ENCODE measurements around the gene TBC1D24.
"Not testable (repeated sequence)": the region's sequence is repeated elsewhere in the genome, so short reads cannot be mapped to it uniquely, and the experiment has no call there.

Gene TBC1D24

GRCh38 chr16:2429034-2429770, 45.7 kb upstream of the TBC1D24 start, which contains the start of gene CCNF:
CCNF (plus strand) TSS chr16:2429447; CDS start chr16:2429482, 35 bp downstream.
- TF ChIP-seq CTCF (IDR thresholded peaks at IDR 0.05; ENCODE audit: borderline replicate concordance, control extremely low read depth, extremely low read depth, insufficient read depth, missing control alignments) = no peak
- in situ Hi-C loops (cut with MboI; ENCODE audit: low sequenced_read_pairs, unreplicated experiment) = no loop called here
- DNase-seq (ENCODE audit: low spot score) = peak; percentile 100

DNA sequence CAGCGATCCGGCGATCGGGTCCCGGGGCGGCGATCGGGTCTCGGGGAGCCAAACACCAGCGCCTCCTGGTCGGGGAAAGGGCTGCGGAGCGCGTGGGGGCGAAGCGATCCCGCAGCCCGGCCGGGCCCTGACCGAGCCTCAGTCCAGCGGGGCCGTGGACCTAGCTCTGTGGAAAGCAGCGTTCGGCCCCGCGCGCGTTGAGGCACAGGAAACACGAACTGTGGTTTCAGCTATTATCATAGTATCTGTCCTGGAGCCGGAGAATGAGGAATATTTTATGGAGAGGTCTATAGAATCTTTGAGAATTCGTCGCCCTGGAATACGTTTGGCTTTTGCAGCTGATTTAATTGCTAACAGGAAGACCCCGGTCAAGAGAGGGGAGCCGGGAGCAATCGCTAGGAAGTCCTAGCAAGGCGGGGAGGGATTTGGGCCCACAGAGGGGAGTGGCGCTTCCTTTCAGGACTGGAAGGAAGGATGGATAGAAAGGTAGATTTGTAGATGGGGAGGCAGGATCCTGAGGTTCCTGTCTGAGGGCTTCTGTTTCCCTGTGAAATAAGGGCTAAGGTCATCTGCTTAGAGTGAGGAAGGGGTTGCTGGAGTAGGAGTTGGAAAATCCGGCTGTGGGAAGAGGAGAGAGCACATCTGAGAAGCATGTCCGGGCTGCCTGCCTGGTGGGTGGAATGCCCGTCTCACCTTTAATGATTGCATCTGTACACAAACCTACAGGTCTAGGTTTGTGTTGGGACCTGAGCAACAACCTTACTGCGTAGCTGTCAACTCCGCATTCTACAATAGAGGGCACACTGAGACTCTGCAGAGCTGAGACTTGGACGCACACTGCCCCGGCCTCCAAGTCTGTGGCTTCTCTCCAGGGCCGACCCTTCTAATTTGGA, 44.9 kb upstream of the TBC1D24 start:
- in situ Hi-C loops (cut with MboI; ENCODE audit: low sequenced_read_pairs, unreplicated experiment) = no loop called here
- TF ChIP-seq CTCF (IDR thresholded peaks at IDR 0.05; ENCODE audit: borderline replicate concordance, control extremely low read depth, extremely low read depth, insufficient read depth, missing control alignments) = peak; percentile 60

DNA sequence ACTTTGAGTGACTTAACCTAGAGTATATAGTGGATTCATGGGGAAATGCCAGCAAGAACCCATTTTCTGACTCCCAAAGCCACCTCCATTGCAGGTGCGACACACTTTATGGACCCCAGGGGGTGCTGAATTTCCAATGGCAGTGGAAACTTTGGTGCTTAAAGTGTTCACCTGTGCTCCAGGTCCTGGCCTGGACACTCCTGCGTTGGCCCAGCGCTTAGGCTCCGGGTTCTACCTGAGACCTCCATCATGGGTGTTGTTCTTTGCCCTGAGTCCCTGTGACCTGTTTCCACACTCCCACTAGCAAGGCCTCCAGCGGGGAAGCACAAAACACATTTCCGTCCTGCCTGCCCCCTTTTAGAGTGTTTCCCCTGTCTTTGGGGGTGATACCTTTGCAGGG, 42.6 kb upstream of the TBC1D24 start:
- DNase-seq (ENCODE audit: low spot score) = no peak
- in situ Hi-C loops (cut with MboI; ENCODE audit: low sequenced_read_pairs, unreplicated experiment) = no loop called here
- no peak for TF ChIP-seq CTCF (IDR thresholded peaks at IDR 0.05; ENCODE audit: borderline replicate concordance, control extremely low read depth, extremely low read depth, insufficient read depth, missing control alignments)

More for the DNA sequence above, 44.9 kb upstream of the TBC1D24 start:
- DNase-seq (ENCODE audit: low spot score) = peak; percentile 66

DNA sequence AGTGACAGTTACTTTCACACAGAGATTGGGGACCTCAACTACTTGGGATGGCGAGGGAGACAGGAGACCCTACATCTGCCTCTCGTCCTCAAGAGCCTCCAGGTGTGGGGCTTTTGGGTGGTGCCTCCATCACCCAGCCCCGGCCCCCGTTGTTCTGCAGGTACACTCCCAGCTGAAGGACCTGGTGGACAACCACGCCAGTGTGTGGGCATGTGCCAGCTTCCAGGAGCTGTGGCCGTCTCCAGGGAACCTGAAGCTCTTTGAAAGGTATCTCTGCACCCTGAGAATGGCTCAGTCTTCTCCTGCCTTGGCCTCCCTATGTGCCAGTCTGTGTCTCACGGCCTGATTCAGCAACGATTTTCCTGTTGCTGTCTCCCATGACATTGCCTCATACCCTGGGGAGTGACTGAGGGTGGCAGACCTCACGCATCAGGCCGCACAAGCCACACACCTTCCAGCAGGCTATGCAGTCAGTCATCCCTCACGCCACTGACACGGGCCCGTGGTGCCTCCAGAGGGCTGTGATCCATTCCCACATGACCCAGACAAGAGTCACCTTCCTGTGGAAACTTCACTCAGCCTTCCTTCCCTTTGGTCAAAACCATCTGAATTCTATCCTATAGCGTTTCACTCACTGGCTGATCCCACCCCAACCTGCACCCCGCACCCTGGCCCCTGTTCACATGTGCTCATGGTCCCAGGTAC, 42.0 kb upstream of the TBC1D24 start:
- DNase-seq (ENCODE audit: low spot score) = no peak
- in situ Hi-C loops (cut with MboI; ENCODE audit: low sequenced_read_pairs, unreplicated experiment) = no loop called here
- TF ChIP-seq CTCF (IDR thresholded peaks at IDR 0.05; ENCODE audit: borderline replicate concordance, control extremely low read depth, extremely low read depth, insufficient read depth, missing control alignments) = no peak

GRCh38 chr16:2435236-2435635, 39.7 kb upstream of the TBC1D24 start:
- DNase-seq (ENCODE audit: low spot score); in situ Hi-C loops (cut with MboI; ENCODE audit: low sequenced_read_pairs, unreplicated experiment): not testable (repeated sequence)

DNA sequence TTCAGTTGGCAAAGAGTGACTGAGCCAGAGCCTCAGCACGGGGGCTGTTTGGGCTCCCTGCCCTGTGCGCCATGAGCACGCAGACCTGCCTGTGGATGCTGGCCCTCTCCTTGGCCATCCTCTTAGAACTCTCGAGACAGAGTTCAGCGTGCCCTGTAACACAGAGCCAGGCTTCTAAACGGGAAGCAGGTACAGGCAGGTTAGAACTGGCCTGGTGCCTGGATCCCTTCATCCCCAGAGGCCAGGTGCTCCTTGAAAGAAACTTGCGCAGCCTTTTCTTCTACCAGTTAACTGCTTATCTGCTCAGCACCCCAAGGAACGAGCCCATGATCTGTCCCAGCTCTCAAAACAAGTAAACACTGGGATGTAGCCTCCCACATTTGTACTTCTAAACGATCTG, 38.8 kb upstream of the TBC1D24 start:
- in situ Hi-C loops (cut with MboI; ENCODE audit: low sequenced_read_pairs, unreplicated experiment) = no loop called here
- DNase-seq (ENCODE audit: low spot score) = no peak
- TF ChIP-seq CTCF (IDR thresholded peaks at IDR 0.05; ENCODE audit: borderline replicate concordance, control extremely low read depth, extremely low read depth, insufficient read depth, missing control alignments) = no peak

Measured in GM13976 (cell line).